HepG2 (cell line): ENCODE data around the gene DYNLT5.

ENCODE experiments used
- NPAS2 ChIP-seq: sonication (generic); formaldehyde crosslinking; IDR thresholded peaks from 2 replicates; pipeline ENCODE4 v1.8.0; 2022; ENCODE audit warnings: mild to moderate bottlenecking, missing genetic modification reagents, borderline replicate concordance
- POLR2A ChIP-seq, 2 experiments: IDR thresholded peaks; 2 replicates each; pipeline ENCODE4 v1.6.1; 2011; ENCODE audit warnings: low read depth in 2 of 2, low read length in 2 of 2, mild to moderate bottlenecking in 1 of 2, moderate library complexity in 1 of 2; ENCODE audit not compliant: insufficient read depth in 1 of 2
- SMC3 ChIP-seq: IDR thresholded peaks from 2 replicates; pipeline ENCODE4 v1.6.1; 2011; ENCODE audit warnings: low read length, improper control_type of control experiment
- ZFP36 ChIP-seq: fragments of 150-350 bp; IDR thresholded peaks from 2 replicates; pipeline ENCODE4 v1.6.1; 2018; ENCODE audit warnings: borderline replicate concordance, low read length, low read depth; ENCODE audit not compliant: partially characterized antibody
- ZNF768 ChIP-seq: sonication (generic); formaldehyde crosslinking; IDR thresholded peaks from 2 replicates; pipeline ENCODE4 v1.4.0; 2020; ENCODE audit warnings: missing genetic modification reagents

GRCh38 chr1:66769512-66770229, 17.4 kb downstream of the DYNLT5 start:
- TF ChIP-seq SMC3 (no peak), ZFP36 (no peak), POLR2A (IDR thresholded peaks at IDR 0.05; ENCODE audit: insufficient read depth in 1 of 2, low read depth in 2 of 2, low read length in 2 of 2) (no peak), NPAS2 (CRISPR knock-in tag) (no peak), ZNF768 (no peak)
